GM18907 (cell line): Measurements from ENCODE around the gene PHYHD1.
A peak's percentile ranks its signal among the peaks of the same experiment; 100 is the strongest.
"Not testable (repeated sequence)": the region's sequence is repeated elsewhere in the genome, so short reads cannot be mapped to it uniquely, and the experiment has no call there.

Source experiments
- ATAC-seq: cut with Tn5 transposase; IDR thresholded peaks from one replicate; pipeline ENCODE4 v1.9.1; 2021; ENCODE audit warnings: mild to moderate bottlenecking, moderate library complexity; ENCODE audit not compliant: unreplicated experiment

The PHYHD1 gene

GRCh38 chr9:128947527-128948301, 26.9 kb downstream of the PHYHD1 start, which contains the start of the genes DOLK and NUP188:
Gene DOLK, minus strand, starts transcription at chr9:128947603. Its CDS starts 300 bp downstream, at chr9:128947303.
Gene NUP188, plus strand, starts transcription at chr9:128947699. Its CDS starts 21 bp downstream, at chr9:128947720.
- ATAC-seq, result peak; percentile 79

DNA sequence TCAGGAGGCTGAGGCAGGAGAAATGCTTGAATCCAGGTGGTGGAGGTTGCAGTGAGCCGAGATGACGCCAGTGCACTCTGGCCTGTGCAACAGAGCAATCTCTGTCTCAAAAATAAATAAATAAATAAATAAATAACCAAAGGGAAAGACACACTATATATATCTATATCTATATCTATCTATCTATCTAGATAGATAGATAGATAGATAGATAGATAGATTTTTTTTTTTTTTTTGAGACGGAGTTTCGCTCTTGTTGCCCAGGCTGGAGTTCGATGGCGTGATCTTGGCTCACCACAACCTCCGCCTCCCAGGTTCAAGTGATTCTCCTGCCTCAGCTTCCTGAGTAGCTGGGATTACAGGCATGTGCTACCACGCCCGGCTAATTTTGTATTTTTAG, 40.6 kb downstream of the PHYHD1 start:
- ATAC-seq, result not testable (repeated sequence)

DNA sequence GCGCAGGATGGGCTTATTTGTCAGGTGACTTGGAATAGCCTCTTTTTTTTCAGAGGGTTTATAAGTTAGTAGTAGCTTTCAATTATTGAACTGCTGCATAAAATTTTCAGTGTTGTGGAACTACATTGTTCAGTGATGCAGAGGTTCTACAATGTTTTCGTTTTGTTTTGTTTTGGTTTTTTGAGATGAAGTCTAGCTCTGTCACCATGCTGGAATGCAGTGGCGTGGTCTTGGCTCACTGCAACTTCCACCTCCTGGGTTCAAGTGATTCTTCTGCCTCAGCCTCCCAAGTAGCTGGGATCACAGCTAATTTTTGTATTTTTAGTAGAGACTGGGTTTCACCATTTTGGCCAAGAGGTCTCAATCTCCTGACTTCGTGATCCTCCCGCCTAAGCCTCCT, 48.7 kb downstream of the PHYHD1 start:
- no peak for ATAC-seq

DNA sequence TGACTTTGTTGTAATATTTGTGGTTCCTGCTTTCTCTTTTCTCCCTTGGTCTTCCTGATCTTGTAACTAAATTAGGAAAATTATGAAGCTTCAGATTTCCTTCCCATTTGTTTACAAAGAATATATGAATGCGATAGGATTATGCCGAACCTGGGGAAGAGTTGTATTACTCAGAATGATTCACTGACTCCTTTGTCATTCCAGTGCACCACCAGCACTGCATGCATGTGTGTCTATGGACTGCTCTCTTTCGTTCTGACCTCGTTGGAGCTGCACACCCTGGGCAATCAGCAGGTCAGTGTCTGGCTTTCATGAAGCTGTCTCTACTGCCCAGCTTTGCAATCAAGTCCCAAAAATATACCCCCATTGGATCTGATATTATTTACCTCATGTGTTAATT, 52.2 kb downstream of the PHYHD1 start:
- no peak for ATAC-seq

DNA sequence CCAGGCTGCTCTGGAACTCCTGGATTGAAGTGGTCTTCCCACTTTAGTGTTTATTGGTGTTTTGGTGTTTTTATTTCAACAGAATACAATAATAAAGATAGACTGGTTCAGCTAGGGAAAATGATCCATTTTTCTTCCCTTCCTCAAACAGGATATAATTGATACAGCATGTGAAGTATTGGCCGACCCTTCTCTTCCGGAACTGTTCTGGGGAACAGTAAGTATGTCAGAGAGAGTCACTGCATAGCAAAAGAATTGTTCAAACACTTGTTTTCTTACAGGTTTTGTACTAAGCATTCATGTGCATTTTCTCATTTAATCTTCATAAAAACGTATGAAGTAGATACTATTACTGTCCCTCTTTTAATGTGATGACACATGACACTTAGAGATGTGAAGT, 58.3 kb downstream of the PHYHD1 start:
- ATAC-seq, result no peak

DNA sequence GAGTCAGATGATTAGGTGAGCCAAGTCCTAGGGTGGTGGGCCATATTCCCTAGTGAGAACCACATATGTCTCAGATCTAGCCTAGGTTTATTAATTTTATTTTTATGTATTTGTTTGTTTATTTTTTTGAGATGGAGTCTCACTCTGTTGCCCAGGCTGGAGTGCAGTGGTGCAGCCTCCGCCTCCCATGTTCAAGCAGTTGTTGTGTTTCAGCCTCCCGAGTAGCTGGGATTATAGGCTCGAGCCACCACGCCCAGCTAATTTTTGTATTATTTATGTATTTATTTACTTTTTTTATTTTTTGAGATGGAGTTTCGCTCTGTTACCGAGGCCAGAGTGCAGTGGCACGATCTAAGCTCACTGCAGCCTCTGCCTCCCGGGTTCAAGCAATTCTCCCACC, 62.8 kb downstream of the PHYHD1 start:
- no peak for ATAC-seq

- no peak for ATAC-seq
Observed at GRCh38 chr9:128986671-128987070, 65.9 kb downstream of the PHYHD1 start.

DNA sequence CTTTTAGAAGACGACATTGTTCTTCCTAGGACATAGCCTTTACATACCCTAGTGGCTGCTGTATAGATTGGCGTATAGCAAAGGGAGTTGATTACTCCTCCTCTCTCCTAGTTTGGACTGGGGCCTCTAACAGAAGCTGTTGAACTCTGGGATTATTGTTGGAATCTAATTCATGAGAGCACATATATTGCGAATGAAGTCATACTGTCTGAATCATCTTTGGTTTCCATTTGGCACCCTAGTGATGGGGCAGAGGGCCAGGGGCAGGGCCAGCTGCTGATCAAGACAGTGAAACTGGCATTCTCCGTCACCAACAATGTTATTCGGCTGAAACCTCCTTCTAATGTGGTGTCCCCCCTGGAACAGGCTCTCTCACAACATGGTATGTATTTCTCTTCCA, 67.0 kb downstream of the PHYHD1 start:
- ATAC-seq, result no peak
